Measurements from ENCODE around the gene APLNR. TPM values are rescaled to one million over a fixed set of nuclear protein-coding genes. Genes with fewer than 3 reads are reported as not detected.

The APLNR gene
- polyA plus RNA-seq, 1 of the 3 experiments (the other 2 are of a cell fraction) = 0.03 TPM

- Histone ChIP-seq H3K27me3 (ENCODE audit: insufficient read depth) (no peaks in the 10 kb centered on the region), H4K20me1 (ENCODE audit: insufficient read depth) (no peaks in the 10 kb centered on the region), H3K9me2 (no peaks in the 10 kb centered on the region), H3K4me2 (no peak overlapping the region), H3F3A (replicated peaks; ENCODE audit: insufficient read depth) (no peaks in the 10 kb centered on the region), H3K36me3 (replicated peaks in 1 of 2; ENCODE audit: control insufficient read depth in 1 of 2, insufficient read depth in 2 of 2, low read length in 1 of 2) (no peaks in the 10 kb centered on the region), H3K79me2 (ENCODE audit: insufficient read depth) (no peaks in the 10 kb centered on the region), H3K4me1 (ENCODE audit: control insufficient read depth in 1 of 2, insufficient read depth in 2 of 2, low read depth in 1 of 2, low read length in 1 of 2) (peaks cover 4 to 5% of the 10 kb centered on the region in 2 experiments; a peak in 1 of 4 replicates), H3K27ac (ENCODE audit: low read depth in 2 of 2, low read length in 1 of 2) (no peak overlapping the region), H2AFZ (ENCODE audit: low read depth) (0 out of 2 replicates have a peak overlapping the region, but pooled peaks have one; percentile 0), H3K9me3 (no peaks in the 10 kb centered on the region), H3K4me3 (ENCODE audit: low read depth in 2 of 2, low read length in 1 of 2) (no peak overlapping the region), H3K9ac (no peak overlapping the region)
- POLR2A ChIA-PET = no interaction called here
- TF ChIP-seq YY1 (IDR thresholded peaks at IDR 0.05; ENCODE audit: low read depth) (no peak), SIN3A (IDR thresholded peaks at IDR 0.05; ENCODE audit: borderline replicate concordance, low read depth, low read length) (no peak), NRF1 (IDR thresholded peaks at IDR 0.05; ENCODE audit: low read depth, low read length) (no peak), JUND (IDR thresholded peaks at IDR 0.05) (no peak), FOXM1 (IDR thresholded peaks at IDR 0.05; ENCODE audit: low read depth) (no peak), GATA2 (CRISPR knock-in tag; IDR thresholded peaks at IDR 0.05) (no peak), NFIC (IDR thresholded peaks at IDR 0.05; ENCODE audit: borderline replicate concordance) (no peak), TEAD4 (IDR thresholded peaks at IDR 0.05; ENCODE audit: borderline replicate concordance, insufficient read depth) (no peak), USF1 (IDR thresholded peaks at IDR 0.05; ENCODE audit: borderline replicate concordance, low read depth) (no peak)
- TF ChIP-seq, protein P1, sequence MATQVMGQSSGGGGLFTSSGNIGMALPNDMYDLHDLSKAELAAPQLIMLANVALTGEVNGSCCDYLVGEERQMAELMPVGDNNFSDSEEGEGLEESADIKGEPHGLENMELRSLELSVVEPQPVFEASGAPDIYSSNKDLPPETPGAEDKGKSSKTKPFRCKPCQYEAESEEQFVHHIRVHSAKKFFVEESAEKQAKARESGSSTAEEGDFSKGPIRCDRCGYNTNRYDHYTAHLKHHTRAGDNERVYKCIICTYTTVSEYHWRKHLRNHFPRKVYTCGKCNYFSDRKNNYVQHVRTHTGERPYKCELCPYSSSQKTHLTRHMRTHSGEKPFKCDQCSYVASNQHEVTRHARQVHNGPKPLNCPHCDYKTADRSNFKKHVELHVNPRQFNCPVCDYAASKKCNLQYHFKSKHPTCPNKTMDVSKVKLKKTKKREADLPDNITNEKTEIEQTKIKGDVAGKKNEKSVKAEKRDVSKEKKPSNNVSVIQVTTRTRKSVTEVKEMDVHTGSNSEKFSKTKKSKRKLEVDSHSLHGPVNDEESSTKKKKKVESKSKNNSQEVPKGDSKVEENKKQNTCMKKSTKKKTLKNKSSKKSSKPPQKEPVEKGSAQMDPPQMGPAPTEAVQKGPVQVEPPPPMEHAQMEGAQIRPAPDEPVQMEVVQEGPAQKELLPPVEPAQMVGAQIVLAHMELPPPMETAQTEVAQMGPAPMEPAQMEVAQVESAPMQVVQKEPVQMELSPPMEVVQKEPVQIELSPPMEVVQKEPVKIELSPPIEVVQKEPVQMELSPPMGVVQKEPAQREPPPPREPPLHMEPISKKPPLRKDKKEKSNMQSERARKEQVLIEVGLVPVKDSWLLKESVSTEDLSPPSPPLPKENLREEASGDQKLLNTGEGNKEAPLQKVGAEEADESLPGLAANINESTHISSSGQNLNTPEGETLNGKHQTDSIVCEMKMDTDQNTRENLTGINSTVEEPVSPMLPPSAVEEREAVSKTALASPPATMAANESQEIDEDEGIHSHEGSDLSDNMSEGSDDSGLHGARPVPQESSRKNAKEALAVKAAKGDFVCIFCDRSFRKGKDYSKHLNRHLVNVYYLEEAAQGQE (IDR thresholded peaks at IDR 0.05; ENCODE audit: low read depth, low read length) = no peak
- CTCF ChIA-PET = interaction anchor here (1.0 to 1.2 kb wide), 2 partner anchors 26 to 452 kb away, joined by 3 to 11 read pairs; no protein-coding TSS in a partner anchor
- 79% methylated on average over 2 of the region's 3 CpGs for WGBS (ENCODE audit: low lambda C conversion rate)
- no peak for DNase-seq
These were observed 38.5 kb upstream of the APLNR start for GRCh38 chr11:57275582-57275981.

DNA sequence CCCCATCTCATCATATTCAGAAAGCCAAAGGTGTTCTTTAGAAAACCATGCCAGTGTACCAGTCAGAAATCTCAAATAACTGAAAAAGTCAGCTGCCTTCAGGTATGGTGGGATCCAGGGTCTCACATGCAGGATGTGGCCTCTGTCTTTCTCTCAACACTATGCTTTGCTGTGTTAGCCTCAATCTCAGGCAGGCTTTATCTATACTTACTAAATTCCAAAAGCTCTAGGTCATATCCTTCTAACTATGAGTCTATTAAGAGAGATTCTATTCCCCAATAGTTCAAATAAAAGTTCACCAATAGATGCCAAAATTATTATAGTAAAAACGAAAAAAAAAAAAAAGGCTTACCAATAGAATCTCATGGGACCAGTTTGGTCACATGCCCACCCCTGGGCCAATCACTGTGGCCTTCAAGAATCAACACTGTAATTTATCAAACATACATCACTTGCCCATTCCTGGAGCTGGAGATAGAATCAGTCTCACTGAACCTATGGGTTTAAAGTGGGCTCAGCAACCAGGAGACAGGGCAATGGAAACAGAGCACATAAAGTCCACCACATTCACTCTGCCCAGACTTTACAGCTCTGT, 38.0 kb upstream of the APLNR start:
- Histone ChIP-seq H2AFZ (ENCODE audit: low read depth) (0 out of 2 replicates have a peak overlapping the region, but pooled peaks have one; percentile 0), H3K4me1 (ENCODE audit: control insufficient read depth in 1 of 2, insufficient read depth in 2 of 2, low read depth in 1 of 2, low read length in 1 of 2) (peaks cover 5 to 6% of the 10 kb centered on the region in 2 experiments; a peak in 1 of 4 replicates), H3K9me2 (no peaks in the 10 kb centered on the region), H3K9me3 (no peaks in the 10 kb centered on the region), H3K27ac (ENCODE audit: low read depth in 2 of 2, low read length in 1 of 2) (no peak overlapping the region), H3K27me3 (ENCODE audit: insufficient read depth) (no peaks in the 10 kb centered on the region), H3F3A (replicated peaks; ENCODE audit: insufficient read depth) (no peaks in the 10 kb centered on the region), H4K20me1 (ENCODE audit: insufficient read depth) (no peaks in the 10 kb centered on the region), H3K4me3 (ENCODE audit: low read depth in 2 of 2, low read length in 1 of 2) (no peak overlapping the region), H3K9ac (no peak overlapping the region), H3K79me2 (ENCODE audit: insufficient read depth) (no peaks in the 10 kb centered on the region), H3K36me3 (replicated peaks in 1 of 2; ENCODE audit: control insufficient read depth in 1 of 2, insufficient read depth in 2 of 2, low read length in 1 of 2) (no peaks in the 10 kb centered on the region), H3K4me2 (no peak overlapping the region)
- ChIA-PET POLR2A (no interaction called here), CTCF (interaction anchor here (0.9 to 1.2 kb wide), 3 partner anchors 20 to 451 kb away, joined by 3 to 11 read pairs (median 3); no protein-coding TSS in a partner anchor)
- DNase-seq = no peak
- WGBS (ENCODE audit: low lambda C conversion rate) = 24% methylated on average over 1 of the region's 1 CpG
- TF ChIP-seq GATA2 (CRISPR knock-in tag; IDR thresholded peaks at IDR 0.05) (no peak), RAD21 (IDR thresholded peaks at IDR 0.05; ENCODE audit: low read length) (no peak), NRF1 (IDR thresholded peaks at IDR 0.05; ENCODE audit: low read depth, low read length) (no peak), FOXM1 (IDR thresholded peaks at IDR 0.05; ENCODE audit: low read depth) (no peak), USF2 (IDR thresholded peaks at IDR 0.05; ENCODE audit: borderline replicate concordance, low read depth, low read length) (no peak), TEAD4 (IDR thresholded peaks at IDR 0.05; ENCODE audit: borderline replicate concordance, insufficient read depth) (no peak), EP300 (IDR thresholded peaks at IDR 0.05; ENCODE audit: borderline replicate concordance in 1 of 2, low read depth in 1 of 2, low read length in 1 of 2) (no peak), MEF2A (IDR thresholded peaks at IDR 0.05; ENCODE audit: borderline replicate concordance, low read depth) (no peak), RFX5 (IDR thresholded peaks at IDR 0.05; ENCODE audit: low read length) (no peak), EZH2phosphoT487 (IDR thresholded peaks at IDR 0.05; ENCODE audit: borderline replicate concordance, low read depth) (no peak)
- TF ChIP-seq, protein P2, sequence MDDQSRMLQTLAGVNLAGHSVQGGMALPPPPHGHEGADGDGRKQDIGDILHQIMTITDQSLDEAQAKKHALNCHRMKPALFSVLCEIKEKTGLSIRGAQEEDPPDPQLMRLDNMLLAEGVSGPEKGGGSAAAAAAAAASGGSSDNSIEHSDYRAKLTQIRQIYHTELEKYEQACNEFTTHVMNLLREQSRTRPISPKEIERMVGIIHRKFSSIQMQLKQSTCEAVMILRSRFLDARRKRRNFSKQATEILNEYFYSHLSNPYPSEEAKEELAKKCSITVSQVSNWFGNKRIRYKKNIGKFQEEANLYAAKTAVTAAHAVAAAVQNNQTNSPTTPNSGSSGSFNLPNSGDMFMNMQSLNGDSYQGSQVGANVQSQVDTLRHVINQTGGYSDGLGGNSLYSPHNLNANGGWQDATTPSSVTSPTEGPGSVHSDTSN (IDR thresholded peaks at IDR 0.05) = no peak
- TF ChIP-seq, protein P3, sequence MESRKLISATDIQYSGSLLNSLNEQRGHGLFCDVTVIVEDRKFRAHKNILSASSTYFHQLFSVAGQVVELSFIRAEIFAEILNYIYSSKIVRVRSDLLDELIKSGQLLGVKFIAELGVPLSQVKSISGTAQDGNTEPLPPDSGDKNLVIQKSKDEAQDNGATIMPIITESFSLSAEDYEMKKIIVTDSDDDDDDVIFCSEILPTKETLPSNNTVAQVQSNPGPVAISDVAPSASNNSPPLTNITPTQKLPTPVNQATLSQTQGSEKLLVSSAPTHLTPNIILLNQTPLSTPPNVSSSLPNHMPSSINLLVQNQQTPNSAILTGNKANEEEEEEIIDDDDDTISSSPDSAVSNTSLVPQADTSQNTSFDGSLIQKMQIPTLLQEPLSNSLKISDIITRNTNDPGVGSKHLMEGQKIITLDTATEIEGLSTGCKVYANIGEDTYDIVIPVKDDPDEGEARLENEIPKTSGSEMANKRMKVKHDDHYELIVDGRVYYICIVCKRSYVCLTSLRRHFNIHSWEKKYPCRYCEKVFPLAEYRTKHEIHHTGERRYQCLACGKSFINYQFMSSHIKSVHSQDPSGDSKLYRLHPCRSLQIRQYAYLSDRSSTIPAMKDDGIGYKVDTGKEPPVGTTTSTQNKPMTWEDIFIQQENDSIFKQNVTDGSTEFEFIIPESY (IDR thresholded peaks at IDR 0.05; ENCODE audit: borderline replicate concordance, low read depth) = no peak
